ENCODE measurements around the gene ZYX. TPM values are rescaled to one million over a fixed set of nuclear protein-coding genes. Genes with fewer than 3 reads are reported as not detected.

ZYX gene
- 231 TPM for total RNA-seq
- long read RNA-seq, transcript ZYX-201 (10 exons, 2,493 nt) = major isoform, 54 of 287 reads
- long read RNA-seq, partial matches to known transcripts = 224 of 287 reads
- long read RNA-seq, other reads (novel, unspliced or antisense) = 9 of 287 reads

DNA sequence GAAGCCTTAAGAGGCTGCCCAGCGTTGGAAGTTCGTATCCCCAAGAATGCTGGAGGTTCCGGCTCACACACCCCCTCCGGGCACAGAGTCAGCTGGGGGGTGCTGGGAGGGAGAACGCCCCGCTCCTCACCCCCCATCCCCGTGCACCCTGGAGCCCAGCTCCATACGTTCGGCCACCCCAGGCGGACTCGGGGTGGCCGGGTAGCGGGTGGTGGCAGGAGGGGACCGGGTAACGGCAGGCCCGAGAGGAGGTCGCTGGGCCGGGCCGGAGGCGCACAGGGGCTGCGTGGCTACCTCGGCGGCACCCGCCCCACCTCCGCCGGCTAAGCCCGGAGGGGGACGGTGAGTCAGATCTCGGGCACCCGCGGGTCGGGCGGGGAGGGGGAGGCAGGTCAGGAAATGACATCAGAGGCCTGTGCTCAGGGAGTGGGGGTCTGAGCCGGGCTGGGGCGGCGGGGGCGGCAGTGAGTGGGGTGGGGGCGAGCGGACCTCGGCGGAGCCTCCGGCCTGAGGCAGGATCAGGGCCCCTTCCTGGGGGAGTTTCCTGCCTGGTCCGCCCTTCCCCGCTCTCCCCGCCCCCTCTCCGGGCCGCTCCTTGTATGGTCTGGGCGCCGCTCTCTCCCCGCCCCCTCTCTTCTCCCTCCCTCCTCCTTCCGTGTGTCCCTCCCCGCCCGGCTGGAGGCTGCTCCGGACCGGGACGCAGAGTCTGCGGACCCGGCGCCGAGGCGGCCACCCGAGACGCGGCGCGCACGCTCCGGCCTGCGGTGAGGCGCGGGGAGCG is at the start of gene ZYX:
TSS of gene ZYX (plus strand) at position 700 of the 781 bp plus-strand sequence. CDS start 227 bp downstream, outside the sequence.
- TF ChIP-seq, protein P1, sequence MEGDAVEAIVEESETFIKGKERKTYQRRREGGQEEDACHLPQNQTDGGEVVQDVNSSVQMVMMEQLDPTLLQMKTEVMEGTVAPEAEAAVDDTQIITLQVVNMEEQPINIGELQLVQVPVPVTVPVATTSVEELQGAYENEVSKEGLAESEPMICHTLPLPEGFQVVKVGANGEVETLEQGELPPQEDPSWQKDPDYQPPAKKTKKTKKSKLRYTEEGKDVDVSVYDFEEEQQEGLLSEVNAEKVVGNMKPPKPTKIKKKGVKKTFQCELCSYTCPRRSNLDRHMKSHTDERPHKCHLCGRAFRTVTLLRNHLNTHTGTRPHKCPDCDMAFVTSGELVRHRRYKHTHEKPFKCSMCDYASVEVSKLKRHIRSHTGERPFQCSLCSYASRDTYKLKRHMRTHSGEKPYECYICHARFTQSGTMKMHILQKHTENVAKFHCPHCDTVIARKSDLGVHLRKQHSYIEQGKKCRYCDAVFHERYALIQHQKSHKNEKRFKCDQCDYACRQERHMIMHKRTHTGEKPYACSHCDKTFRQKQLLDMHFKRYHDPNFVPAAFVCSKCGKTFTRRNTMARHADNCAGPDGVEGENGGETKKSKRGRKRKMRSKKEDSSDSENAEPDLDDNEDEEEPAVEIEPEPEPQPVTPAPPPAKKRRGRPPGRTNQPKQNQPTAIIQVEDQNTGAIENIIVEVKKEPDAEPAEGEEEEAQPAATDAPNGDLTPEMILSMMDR (IDR thresholded peaks at IDR 0.05) = no peak
- Histone ChIP-seq H3K27ac (peak within 1 kb of the TSS; percentile 99), H3K36me3 (peaks cover 25% of the 10 kb centered on the region), H3K4me3 (peak within 1 kb of the TSS; percentile 93), H3K4me1 (peaks cover 71% of the 10 kb centered on the region), H3K27me3 (ENCODE audit: low read depth) (no peaks in the 10 kb centered on the region), H3K9me3 (no peaks in the 10 kb centered on the region)
- intact Hi-C loops (cut with DNase I) = no loop called here
- ATAC-seq (peak; percentile 90 to 93), DNase-seq (peak; percentile 98)

DNA sequence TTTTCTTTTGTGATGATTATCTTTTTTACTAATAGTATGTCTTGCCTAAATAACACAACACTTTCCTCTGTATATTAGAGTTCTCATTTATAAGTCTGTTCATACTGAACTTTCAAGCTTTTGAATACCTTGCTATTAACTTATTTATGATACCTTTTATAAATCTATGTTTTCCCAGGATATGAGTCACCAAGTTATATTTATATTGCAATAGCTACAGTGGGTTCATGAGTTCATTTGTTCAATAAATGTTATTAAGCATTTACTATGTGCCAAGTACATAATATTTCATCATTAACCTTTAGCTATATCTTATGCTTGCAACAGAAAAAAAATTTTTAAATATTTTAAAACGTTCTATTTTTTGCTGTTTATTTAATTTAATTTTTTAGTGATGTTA is 46.9 kb upstream of the ZYX start:
- DNase-seq = no peak
- Histone ChIP-seq H3K9me3 (no peaks in the 10 kb centered on the region), H3K4me1 (no peaks in the 10 kb centered on the region), H3K27me3 (ENCODE audit: low read depth) (peaks cover 5% of the 10 kb centered on the region), H3K36me3 (no peaks in the 10 kb centered on the region), H3K4me3 (no peak overlapping the region), H3K27ac (no peak overlapping the region)
- TF ChIP-seq, protein P1 (IDR thresholded peaks at IDR 0.05) = no peak
- intact Hi-C loops (cut with DNase I) = no loop called here
- no peak for ATAC-seq

- no peaks in the 10 kb centered on the region for H3K36me3 ChIP-seq
- peaks cover 10% of the 10 kb centered on the region for H3K27me3 ChIP-seq (ENCODE audit: low read depth)
- no peaks in the 10 kb centered on the region for H3K4me1 ChIP-seq
- ATAC-seq (no peak), DNase-seq (no peak)
- H3K9me3 ChIP-seq = no peaks in the 10 kb centered on the region
- no peak overlapping the region for H3K27ac ChIP-seq
- intact Hi-C loops (cut with DNase I) = no loop called here
- H3K4me3 ChIP-seq = no peak overlapping the region
- TF ChIP-seq, protein P1 (IDR thresholded peaks at IDR 0.05) = no peak
Observed at GRCh38 chr7:143337216-143337615, 43.9 kb upstream of the ZYX start.

DNA sequence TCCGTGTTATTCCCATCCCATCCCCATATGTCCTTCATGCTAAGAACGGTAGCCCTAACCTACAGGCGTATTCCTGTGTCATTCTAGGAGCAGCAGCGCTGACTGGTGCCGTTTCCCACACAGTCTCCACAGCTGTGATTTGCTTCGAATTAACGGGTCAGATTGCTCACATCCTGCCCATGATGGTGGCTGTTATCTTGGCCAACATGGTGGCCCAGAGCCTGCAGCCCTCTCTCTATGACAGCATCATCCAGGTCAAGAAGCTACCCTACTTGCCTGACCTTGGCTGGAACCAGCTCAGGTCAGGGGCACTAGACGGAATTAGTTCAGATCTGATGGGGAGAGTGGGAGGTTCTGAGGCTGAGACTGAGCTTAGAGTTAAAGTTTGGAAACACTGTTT is 39.3 kb upstream of the ZYX start:
- ATAC-seq = no peak
- Histone ChIP-seq H3K36me3 (no peaks in the 10 kb centered on the region), H3K4me3 (no peak overlapping the region), H3K27ac (no peak overlapping the region), H3K4me1 (peaks cover 5% of the 10 kb centered on the region), H3K9me3 (no peaks in the 10 kb centered on the region), H3K27me3 (ENCODE audit: low read depth) (peaks cover 28% of the 10 kb centered on the region)
- no peak for DNase-seq
- TF ChIP-seq, protein P1 (IDR thresholded peaks at IDR 0.05) = no peak
- intact Hi-C loops (cut with DNase I) = no loop called here

- no peak overlapping the region for H3K4me3 ChIP-seq
- H3K36me3 ChIP-seq = no peaks in the 10 kb centered on the region
- no peak for DNase-seq
- peaks cover 5% of the 10 kb centered on the region for H3K4me1 ChIP-seq
- H3K9me3 ChIP-seq = no peaks in the 10 kb centered on the region
- no peak overlapping the region for H3K27ac ChIP-seq
- intact Hi-C loops (cut with DNase I) = no loop called here
- peaks cover 23% of the 10 kb centered on the region for H3K27me3 ChIP-seq (ENCODE audit: low read depth)
- TF ChIP-seq, protein P1 (IDR thresholded peaks at IDR 0.05) = no peak
- ATAC-seq = no peak
Observed at GRCh38 chr7:143343596-143343995, 37.5 kb upstream of the ZYX start.
